Loucy (cell line): ENCODE data around the gene GULP1.

ENCODE experiments used
- H2AFZ ChIP-seq: fragments of 200-600 bp; sonication (generic); 2 replicates; pipeline ENCODE4 v1.6.0; 2016; ENCODE audit warnings: antibody characterized with exemption, mild to moderate bottlenecking, low read length, moderate library complexity
- H3F3A ChIP-seq: fragments of 200-600 bp; 2 replicates; pipeline ENCODE4 v1.6.0; 2016; ENCODE audit warnings: antibody characterized with exemption, low read depth, mild to moderate bottlenecking
- H3K27me3 ChIP-seq: fragments of 200-600 bp; sonication (generic); 2 replicates; pipeline ENCODE4 v1.6.1; 2014; ENCODE audit warnings: low read length, mild to moderate bottlenecking; ENCODE audit not compliant: insufficient read depth, poor library complexity, severe bottlenecking
- H3K36me3 ChIP-seq: fragments of 200-600 bp; sonication (generic); 2 replicates; pipeline ENCODE4 v1.6.1; 2016; ENCODE audit warnings: low read length; ENCODE audit not compliant: insufficient read depth
- H3K4me1 ChIP-seq: fragments of 200-600 bp; sonication (generic); 2 replicates; pipeline ENCODE4 v1.5.1; 2014; ENCODE audit warnings: low read length, mild to moderate bottlenecking; ENCODE audit not compliant: insufficient read depth, poor library complexity, severe bottlenecking
- H3K4me2 ChIP-seq: fragments of 200-600 bp; sonication (generic); 2 replicates; pipeline ENCODE4 v1.6.0; 2014; ENCODE audit warnings: antibody characterized with exemption, low read length, low read depth, mild to moderate bottlenecking; ENCODE audit not compliant: poor library complexity, severe bottlenecking
- H3K4me3 ChIP-seq: fragments of 200-600 bp; sonication (generic); 2 replicates; pipeline ENCODE4 v1.5.1; 2014; ENCODE audit warnings: low read length, mild to moderate bottlenecking, mixed read lengths; ENCODE audit not compliant: poor library complexity, severe bottlenecking
- H3K79me2 ChIP-seq: fragments of 200-600 bp; sonication (generic); 2 replicates; pipeline ENCODE4 v1.6.1; 2014; ENCODE audit warnings: low read length; ENCODE audit not compliant: insufficient read depth
- H3K9ac ChIP-seq: fragments of 200-600 bp; sonication (generic); 2 replicates; pipeline ENCODE4 v1.6.0; 2014; ENCODE audit warnings: mild to moderate bottlenecking, low read depth, low read length, moderate library complexity; ENCODE audit not compliant: poor library complexity, severe bottlenecking
- H3K9me2 ChIP-seq: fragments of 200-600 bp; sonication (generic); replicated peaks from 2 replicates; pipeline ENCODE4 v1.6.1; 2016; ENCODE audit warnings: low read depth, low read length, mixed read lengths
- H3K9me3 ChIP-seq: fragments of 200-600 bp; sonication (generic); 2 replicates; pipeline ENCODE4 v1.6.1; 2014; ENCODE audit warnings: mild to moderate bottlenecking, antibody characterized with exemption, low read length, low read depth; ENCODE audit not compliant: insufficient read depth
- H4K20me1 ChIP-seq: fragments of 200-600 bp; sonication (generic); 2 replicates; pipeline ENCODE4 v1.6.0; 2014; ENCODE audit warnings: antibody characterized with exemption, low read length, mild to moderate bottlenecking; ENCODE audit not compliant: insufficient read depth, poor library complexity, severe bottlenecking
- CTCF ChIP-seq: fragments of 200-600 bp; sonication (generic); conservative IDR thresholded peaks from 2 replicates; pipeline ENCODE4 v1.5.1; 2014; ENCODE audit warnings: mild to moderate bottlenecking, antibody characterized with exemption, low read length
- EZH2phosphoT487 ChIP-seq: fragments of 200-600 bp; IDR thresholded peaks from 2 replicates; pipeline ENCODE4 v1.6.1; 2018; ENCODE audit warnings: antibody characterized with exemption, mild to moderate bottlenecking, moderate library complexity, borderline replicate concordance

Gene GULP1

GRCh38 chr2:188245230-188245629, 46.4 kb upstream of the GULP1 start:
- H3F3A ChIP-seq = no peaks in the 10 kb centered on the region
- H2AFZ ChIP-seq = no peak overlapping the region

GRCh38 chr2:188248513-188248912, 43.2 kb upstream of the GULP1 start:
- Histone ChIP-seq H3K4me1 (no peaks in the 10 kb centered on the region), H4K20me1 (no peaks in the 10 kb centered on the region), H2AFZ (no peak overlapping the region), H3K9me2 (no peaks in the 10 kb centered on the region), H3K79me2 (no peaks in the 10 kb centered on the region), H3K36me3 (no peaks in the 10 kb centered on the region), H3F3A (no peaks in the 10 kb centered on the region), H3K4me2 (no peak overlapping the region), H3K9ac (no peak overlapping the region), H3K9me3 (no peaks in the 10 kb centered on the region), H3K27me3 (no peaks in the 10 kb centered on the region), H3K4me3 (no peak overlapping the region)
- TF ChIP-seq EZH2phosphoT487 (no peak), CTCF (no peak)

More at GRCh38 chr2:188245230-188245629, 46.4 kb upstream of the GULP1 start:
- Histone ChIP-seq H3K27me3 (no peaks in the 10 kb centered on the region), H4K20me1 (no peaks in the 10 kb centered on the region), H3K4me2 (no peak overlapping the region), H3K9ac (no peak overlapping the region), H3K79me2 (no peaks in the 10 kb centered on the region), H3K36me3 (no peaks in the 10 kb centered on the region), H3K9me3 (no peaks in the 10 kb centered on the region), H3K4me1 (no peaks in the 10 kb centered on the region), H3K9me2 (no peaks in the 10 kb centered on the region), H3K4me3 (no peak overlapping the region)
- TF ChIP-seq CTCF (no peak), EZH2phosphoT487 (no peak)

- H3K36me3 ChIP-seq = no peaks in the 10 kb centered on the region
- TF ChIP-seq CTCF = no peak
- no peak for TF ChIP-seq EZH2phosphoT487
- no peaks in the 10 kb centered on the region for H3K79me2 ChIP-seq
- H3K9me2 ChIP-seq = no peaks in the 10 kb centered on the region
- H3K4me2 ChIP-seq = no peak overlapping the region
- H3K4me3 ChIP-seq = no peak overlapping the region
- no peaks in the 10 kb centered on the region for H3F3A ChIP-seq
- H3K9me3 ChIP-seq = no peaks in the 10 kb centered on the region
- H3K27me3 ChIP-seq = no peaks in the 10 kb centered on the region
- no peak overlapping the region for H2AFZ ChIP-seq
- no peaks in the 10 kb centered on the region for H3K4me1 ChIP-seq
- no peaks in the 10 kb centered on the region for H4K20me1 ChIP-seq
- no peak overlapping the region for H3K9ac ChIP-seq
Measured at GRCh38 chr2:188251034-188251433, 40.6 kb upstream of the GULP1 start.
